GM21737 (cell line): ENCODE measurements around the gene ESPN.

Experiments
- ATAC-seq: cut with Tn5 transposase; IDR thresholded peaks from one replicate; pipeline ENCODE4 v1.9.1; 2021; ENCODE audit warnings: mild to moderate bottlenecking, moderate library complexity; ENCODE audit not compliant: unreplicated experiment

ESPN gene

GRCh38 chr1:6409053-6409452 is 15.5 kb upstream of the ESPN start:
- ATAC-seq = no peak

- no peak for ATAC-seq
Observed at GRCh38 chr1:6409733-6410132, 14.8 kb upstream of the ESPN start.

- ATAC-seq = no peak
Observed at GRCh38 chr1:6410248-6410893, 14.2 kb upstream of the ESPN start.

- no peak for ATAC-seq
Observed at GRCh38 chr1:6412896-6413295, 11.7 kb upstream of the ESPN start.

GRCh38 chr1:6414443-6414844 is 10.1 kb upstream of the ESPN start:
- no peak for ATAC-seq

GRCh38 chr1:6414881-6415626 is 9.5 kb upstream of the ESPN start:
- no peak for ATAC-seq

GRCh38 chr1:6416295-6416656 is 8.3 kb upstream of the ESPN start:
- ATAC-seq = no peak

GRCh38 chr1:6416906-6417305 is 7.7 kb upstream of the ESPN start:
- no peak for ATAC-seq

- no peak for ATAC-seq
Observed at GRCh38 chr1:6417961-6418667, 6.5 kb upstream of the ESPN start.

- ATAC-seq = no peak
Observed at GRCh38 chr1:6418668-6419396, 5.7 kb upstream of the ESPN start.

GRCh38 chr1:6419397-6419803 is 5.2 kb upstream of the ESPN start:
- ATAC-seq = no peak

GRCh38 chr1:6419804-6420453 is 4.6 kb upstream of the ESPN start, which contains the start of gene HES2:
HES2 (minus strand) TSS chr1:6419919; CDS start chr1:6419820, 99 bp downstream.
- no peak for ATAC-seq

- no peak for ATAC-seq
Observed at GRCh38 chr1:6420454-6421042, 4.0 kb upstream of the ESPN start.

- ATAC-seq = no peak
Observed at GRCh38 chr1:6421266-6421665, 3.3 kb upstream of the ESPN start.

- no peak for ATAC-seq
Observed at GRCh38 chr1:6423321-6423999, 1.1 kb upstream of the ESPN start.

- no peak for ATAC-seq
Observed at GRCh38 chr1:6424000-6424565, 493 bp upstream of the ESPN start.

- ATAC-seq = no peak
Observed at GRCh38 chr1:6425658-6426057, 1.1 kb downstream of the ESPN start.

GRCh38 chr1:6426277-6426971 is 1.8 kb downstream of the ESPN start:
- no peak for ATAC-seq

GRCh38 chr1:6426972-6427350 is 2.4 kb downstream of the ESPN start:
- ATAC-seq = no peak
